Measurements from ENCODE around the gene TTC27. TPM values are rescaled to one million over a fixed set of nuclear protein-coding genes. Genes with fewer than 3 reads are reported as not detected.

TTC27 gene
- total RNA-seq, 2 experiments from 2014 or later: 25.3 to 27.7 TPM

DNA sequence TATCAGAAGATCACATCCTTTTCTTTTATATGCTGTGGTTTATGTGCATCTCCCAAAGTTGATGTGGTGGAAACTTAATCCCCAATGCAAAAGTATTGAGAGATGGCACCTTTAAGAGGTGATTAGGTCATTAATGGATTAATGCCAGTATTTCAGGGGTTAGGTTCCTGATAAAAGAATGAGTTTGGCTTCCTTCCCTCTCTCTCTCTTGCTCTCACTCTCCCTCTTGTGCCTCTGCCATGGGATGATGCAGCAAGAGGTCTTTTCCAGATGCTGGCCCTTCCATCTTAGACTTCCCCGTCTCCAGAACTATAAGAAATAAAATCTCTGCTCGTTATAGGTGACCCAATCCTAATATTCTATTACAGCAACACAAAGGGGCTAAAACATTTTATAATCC lies 85.0 kb downstream of the TTC27 start:
- Histone ChIP-seq H3K27ac (ENCODE audit: low read depth, low read length, poor library complexity, severe bottlenecking) (no peak overlapping the region), H3K9me3 (ENCODE audit: low read length) (no peaks in the 10 kb centered on the region), H3K9me2 (ENCODE audit: insufficient read depth, low read length) (no peaks in the 10 kb centered on the region), H3K79me2 (ENCODE audit: insufficient read depth, low read depth, low read length) (no peaks in the 10 kb centered on the region), H2AFZ (ENCODE audit: low read length) (no peak overlapping the region), H3K36me3 (ENCODE audit: insufficient read depth, low read length) (peaks cover 4% of the 10 kb centered on the region; the same call in 1 of the 2 replicates), H3K4me2 (ENCODE audit: low read length) (no peak overlapping the region), H3K4me3 (ENCODE audit: low read depth, low read length, poor library complexity, severe bottlenecking) (no peak overlapping the region), H4K20me1 (ENCODE audit: insufficient read depth, low read length) (no peaks in the 10 kb centered on the region), H3K4me1 (ENCODE audit: insufficient read depth, low read length, poor library complexity, severe bottlenecking) (no peaks in the 10 kb centered on the region)
- BruUV-seq (replicated peaks): no TSS peak
- CTCF ChIA-PET (ENCODE audit: unreplicated experiment): no interaction called here
- POLR2A ChIA-PET: no interaction called here
- DNase-seq (ENCODE audit: low spot score): no peak
- TF ChIP-seq EZH2phosphoT487 (IDR thresholded peaks at IDR 0.05; ENCODE audit: borderline replicate concordance, low read depth, low read length): no peak
- no peak for TF ChIP-seq CTCF (conservative IDR thresholded peaks at IDR 0.05; ENCODE audit: low read length)
- intact Hi-C loops (cut with micrococcal nuclease; ENCODE audit: unreplicated experiment): no loop called here

DNA sequence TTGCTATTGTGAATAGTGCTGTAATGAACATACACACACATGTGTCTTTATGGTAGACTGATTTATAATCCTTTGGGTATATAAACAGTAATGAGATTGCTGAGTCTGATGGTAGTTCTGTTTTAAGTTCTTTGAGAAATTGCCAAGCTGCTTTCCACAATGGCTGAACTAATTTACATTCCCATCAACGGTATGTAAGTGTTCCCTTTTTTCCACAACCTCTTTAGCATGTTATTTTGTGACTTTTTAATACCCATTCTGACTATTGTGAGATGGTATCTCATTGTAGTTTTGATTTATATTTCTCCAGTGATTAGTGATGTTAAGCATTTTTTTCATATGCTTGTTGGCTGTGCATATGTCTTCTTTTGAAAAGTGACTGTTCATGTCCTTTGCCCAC lies 86.7 kb downstream of the TTC27 start:
- Histone ChIP-seq H3K27ac (ENCODE audit: low read depth, low read length, poor library complexity, severe bottlenecking) (no peak overlapping the region), H3K4me3 (ENCODE audit: low read depth, low read length, poor library complexity, severe bottlenecking) (no peak overlapping the region), H3K4me2 (ENCODE audit: low read length) (no peak overlapping the region), H4K20me1 (ENCODE audit: insufficient read depth, low read length) (no peaks in the 10 kb centered on the region), H2AFZ (ENCODE audit: low read length) (no peak overlapping the region), H3K9me2 (ENCODE audit: insufficient read depth, low read length) (no peaks in the 10 kb centered on the region), H3K9me3 (ENCODE audit: low read length) (no peaks in the 10 kb centered on the region), H3K36me3 (ENCODE audit: insufficient read depth, low read length) (peaks cover 4% of the 10 kb centered on the region; the same call in 1 of the 2 replicates), H3K4me1 (ENCODE audit: insufficient read depth, low read length, poor library complexity, severe bottlenecking) (no peaks in the 10 kb centered on the region), H3K79me2 (ENCODE audit: insufficient read depth, low read depth, low read length) (no peaks in the 10 kb centered on the region)
- ChIA-PET POLR2A (no interaction called here), CTCF (ENCODE audit: unreplicated experiment) (no interaction called here)
- no peak for DNase-seq (ENCODE audit: low spot score)
- TF ChIP-seq CTCF (conservative IDR thresholded peaks at IDR 0.05; ENCODE audit: low read length) (no peak), EZH2phosphoT487 (IDR thresholded peaks at IDR 0.05; ENCODE audit: borderline replicate concordance, low read depth, low read length) (no peak)
- intact Hi-C loops (cut with micrococcal nuclease; ENCODE audit: unreplicated experiment): no loop called here
- BruUV-seq (replicated peaks): no TSS peak

DNA sequence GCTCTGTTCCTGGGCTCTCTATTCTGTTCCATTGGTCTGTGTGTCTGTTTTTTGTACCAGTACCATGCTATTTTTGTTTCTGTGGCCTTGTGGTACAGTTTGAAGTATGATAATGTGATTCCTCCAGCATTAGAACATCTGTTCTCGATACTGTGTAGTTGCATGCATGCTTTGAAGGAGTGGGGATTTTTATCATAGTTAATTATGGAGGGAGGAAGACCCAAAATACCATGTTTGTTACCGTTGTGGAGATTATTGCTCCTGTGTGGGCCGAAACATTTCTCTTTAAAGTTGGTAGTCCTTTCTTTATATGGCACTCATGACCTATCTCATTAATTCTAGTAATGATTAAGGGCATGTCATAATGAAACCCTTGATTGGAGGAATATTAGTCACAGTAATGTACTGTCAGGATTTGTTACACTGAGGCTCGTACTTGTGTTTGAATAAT lies 87.6 kb downstream of the TTC27 start:
- no peaks in the 10 kb centered on the region for H3K9me2 ChIP-seq (ENCODE audit: insufficient read depth, low read length)
- no peak overlapping the region for H3K27ac ChIP-seq (ENCODE audit: low read depth, low read length, poor library complexity, severe bottlenecking)
- intact Hi-C loops (cut with micrococcal nuclease; ENCODE audit: unreplicated experiment): no loop called here
- ChIA-PET POLR2A (interaction anchor here (0.6 to 0.7 kb wide), 2 partner anchors 77 to 103 kb away, joined by 3 read pairs; no protein-coding TSS in a partner anchor), CTCF (ENCODE audit: unreplicated experiment) (no interaction called here)
- TF ChIP-seq EZH2phosphoT487 (IDR thresholded peaks at IDR 0.05; ENCODE audit: borderline replicate concordance, low read depth, low read length) (no peak), CTCF (conservative IDR thresholded peaks at IDR 0.05; ENCODE audit: low read length) (no peak)
- no peaks in the 10 kb centered on the region for H3K4me1 ChIP-seq (ENCODE audit: insufficient read depth, low read length, poor library complexity, severe bottlenecking)
- no peak overlapping the region for H3K4me2 ChIP-seq (ENCODE audit: low read length)
- DNase-seq (ENCODE audit: low spot score): no peak
- H3K4me3 ChIP-seq (ENCODE audit: low read depth, low read length, poor library complexity, severe bottlenecking): no peak overlapping the region
- H3K36me3 ChIP-seq (ENCODE audit: insufficient read depth, low read length): peaks cover 4% of the 10 kb centered on the region; the same call in 1 of the 2 replicates
- H4K20me1 ChIP-seq (ENCODE audit: insufficient read depth, low read length): no peaks in the 10 kb centered on the region
- H3K79me2 ChIP-seq (ENCODE audit: insufficient read depth, low read depth, low read length): no peaks in the 10 kb centered on the region
- BruUV-seq (replicated peaks): no TSS peak
- H2AFZ ChIP-seq (ENCODE audit: low read length): no peak overlapping the region
- no peaks in the 10 kb centered on the region for H3K9me3 ChIP-seq (ENCODE audit: low read length)

All from OCI-LY7 (cell line).